GM10248 (cell line): ENCODE data around the gene NDUFB10.
"Not testable (repeated sequence)": the region's sequence is repeated elsewhere in the genome, so short reads cannot be mapped to it uniquely, and the experiment has no call there.

Source experiments
- CTCF ChIA-PET: fragments of 300-600 bp; sonication (Branson Sonifier 250); formaldehyde crosslinking; extraction: SDS; loops from one replicate; lab custom pipeline; 2021; ENCODE audit warnings: antibody characterized with exemption; lab: Yijun Ruan, JAX
- POLR2A ChIA-PET: fragments of 350-650 bp; sonication (Branson Sonifier 250); formaldehyde crosslinking; extraction: SDS; loops from one replicate; lab custom pipeline; 2020; ENCODE audit warnings: antibody characterized with exemption; lab: Yijun Ruan, JAX
- DNase-seq: peaks from one replicate; pipeline ENCODE4 v3.0.0; 2012; ENCODE audit errors: extremely low spot score
- TF ChIP-seq, protein P1 (sequence below): IDR thresholded peaks from 2 replicates; pipeline ENCODE4 v1.5.1; 2012; ENCODE audit warnings: mild to moderate bottlenecking, low read depth; ENCODE audit errors: extremely low read depth, missing control alignments, control extremely low read depth

The NDUFB10 gene

DNA sequence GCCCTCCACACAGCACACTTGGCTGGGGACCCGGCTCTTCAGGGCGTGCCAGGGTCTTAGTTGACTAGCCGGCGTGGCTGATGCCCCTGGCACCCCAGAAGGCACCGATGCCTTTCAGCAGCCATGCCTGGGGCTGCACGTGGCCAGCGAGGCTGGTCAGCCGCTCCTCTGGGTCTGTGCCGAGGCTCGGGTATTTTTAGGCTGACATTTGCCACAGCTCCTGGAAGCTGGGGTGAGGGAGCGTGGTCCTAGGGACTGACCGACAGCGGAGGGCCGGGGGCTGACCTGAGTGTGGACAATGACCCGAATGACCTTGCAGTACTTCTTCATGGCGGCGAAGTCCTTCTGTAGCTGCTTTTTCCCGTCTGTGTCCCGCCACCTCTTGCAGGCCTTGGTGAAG lies 8.8 kb upstream of the NDUFB10 start:
- no peak for DNase-seq
- CTCF ChIA-PET, result interaction anchor here (1.5 kb wide), 1 partner anchor 123 kb away, joined by 3 read pairs; the partner anchor contains the start of gene FAHD1
- POLR2A ChIA-PET, result interaction anchor here (1.1 kb wide), 1 partner anchor 14 kb away, joined by 4 read pairs; the partner anchor contains the start of gene RPS2
- TF ChIP-seq, protein P1, sequence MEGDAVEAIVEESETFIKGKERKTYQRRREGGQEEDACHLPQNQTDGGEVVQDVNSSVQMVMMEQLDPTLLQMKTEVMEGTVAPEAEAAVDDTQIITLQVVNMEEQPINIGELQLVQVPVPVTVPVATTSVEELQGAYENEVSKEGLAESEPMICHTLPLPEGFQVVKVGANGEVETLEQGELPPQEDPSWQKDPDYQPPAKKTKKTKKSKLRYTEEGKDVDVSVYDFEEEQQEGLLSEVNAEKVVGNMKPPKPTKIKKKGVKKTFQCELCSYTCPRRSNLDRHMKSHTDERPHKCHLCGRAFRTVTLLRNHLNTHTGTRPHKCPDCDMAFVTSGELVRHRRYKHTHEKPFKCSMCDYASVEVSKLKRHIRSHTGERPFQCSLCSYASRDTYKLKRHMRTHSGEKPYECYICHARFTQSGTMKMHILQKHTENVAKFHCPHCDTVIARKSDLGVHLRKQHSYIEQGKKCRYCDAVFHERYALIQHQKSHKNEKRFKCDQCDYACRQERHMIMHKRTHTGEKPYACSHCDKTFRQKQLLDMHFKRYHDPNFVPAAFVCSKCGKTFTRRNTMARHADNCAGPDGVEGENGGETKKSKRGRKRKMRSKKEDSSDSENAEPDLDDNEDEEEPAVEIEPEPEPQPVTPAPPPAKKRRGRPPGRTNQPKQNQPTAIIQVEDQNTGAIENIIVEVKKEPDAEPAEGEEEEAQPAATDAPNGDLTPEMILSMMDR, result no peak

GRCh38 chr16:1953734-1954133 lies 5.6 kb upstream of the NDUFB10 start:
- no peak for DNase-seq
- POLR2A ChIA-PET, result no interaction called here
- TF ChIP-seq, protein P1, result no peak
- CTCF ChIA-PET, result interaction anchor here (1.2 to 2.4 kb wide), 3 partner anchors 10 to 25 kb away, joined by 3 to 7 read pairs (median 4); partner anchors contain the start of gene MSRB1

GRCh38 chr16:1957434-1958142 lies 1.8 kb upstream of the NDUFB10 start:
- POLR2A ChIA-PET, DNase-seq: not testable (repeated sequence)
- CTCF ChIA-PET, result interaction anchor here (1.2 kb wide), 1 partner anchor 11 kb away, joined by 3 read pairs; no protein-coding TSS in a partner anchor

- POLR2A ChIA-PET, result not testable (repeated sequence)
- CTCF ChIA-PET, result interaction anchor here (1.2 to 2.0 kb wide), 2 partner anchors 11 to 12 kb away, joined by 3 to 5 read pairs; no protein-coding TSS in a partner anchor
Measured at GRCh38 chr16:1958143-1958491, 1.2 kb upstream of the NDUFB10 start.

DNA sequence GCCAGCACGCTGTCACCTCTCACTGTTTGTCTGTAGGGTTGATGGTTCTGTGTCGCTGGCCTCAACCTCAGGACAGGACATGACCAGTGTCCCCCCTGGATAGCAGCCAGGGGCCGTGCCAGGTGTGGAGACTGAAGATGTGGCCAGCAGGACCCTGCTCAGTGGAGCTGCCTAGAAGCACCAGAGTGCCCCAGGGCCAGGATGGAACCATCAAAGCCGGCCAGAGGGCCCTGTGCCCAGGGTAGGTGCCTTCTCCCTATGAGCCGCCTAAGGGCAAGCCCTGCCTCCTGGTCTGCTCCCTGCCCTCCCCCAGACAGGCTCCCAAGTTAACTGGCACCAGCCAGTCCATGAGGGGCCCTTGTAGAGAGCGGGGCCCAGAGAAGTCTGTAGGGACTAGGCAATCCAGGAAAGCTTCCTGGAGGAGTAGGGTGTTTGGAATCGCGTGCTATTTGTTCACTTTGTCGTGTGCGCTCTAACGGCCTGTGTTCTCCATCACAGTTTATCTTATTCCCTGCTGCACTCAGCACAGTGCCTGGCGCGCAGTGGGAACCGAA lies 546 bp upstream of the NDUFB10 start:
- no peak for DNase-seq
- TF ChIP-seq, protein P1, result no peak
- ChIA-PET CTCF (interaction anchor here (2.0 kb wide), 1 partner anchor 13 kb away, joined by 5 read pairs; no protein-coding TSS in a partner anchor), POLR2A (no interaction called here)

More at GRCh38 chr16:1958143-1958491, 1.2 kb upstream of the NDUFB10 start:
- DNase-seq, result not testable (repeated sequence)

GRCh38 chr16:1960665-1961630 lies 1.6 kb downstream of the NDUFB10 start:
- TF ChIP-seq, protein P1, result no peak
- POLR2A ChIA-PET, result interaction anchor here (1.1 to 2.2 kb wide), 4 partner anchors 18 to 195 kb away, joined by 4 to 9 read pairs (median 4); partner anchors contain the start of genes MSRB1 and TRAF7
- CTCF ChIA-PET, result interaction anchor here (1.1 kb wide), 1 partner anchor 10 kb away, joined by 5 read pairs; no protein-coding TSS in a partner anchor
- DNase-seq, result no peak

DNA sequence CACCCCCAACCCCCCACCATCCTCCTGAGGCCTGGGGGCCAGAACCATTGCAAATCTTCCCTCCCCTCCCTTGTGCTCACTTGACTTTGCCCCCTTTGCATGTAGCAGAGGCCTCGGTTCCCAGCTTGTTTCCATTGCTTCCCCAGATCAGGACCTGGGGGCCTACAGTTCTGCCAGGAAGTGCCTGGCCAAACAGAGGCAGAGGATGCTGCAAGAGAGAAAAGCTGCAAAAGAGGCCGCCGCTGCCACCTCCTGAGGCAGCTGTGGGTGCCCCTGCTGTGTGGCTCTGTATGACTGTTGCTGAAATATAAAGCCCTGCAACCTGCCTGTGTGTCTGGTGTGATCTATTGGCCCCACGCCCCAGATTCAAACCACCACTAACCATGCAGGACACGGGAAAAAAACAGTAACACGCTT lies 2.3 kb downstream of the NDUFB10 start:
- DNase-seq, result no peak
- CTCF ChIA-PET, result interaction anchor here (1.3 kb wide), 1 partner anchor 43 kb away, joined by 4 read pairs; no protein-coding TSS in a partner anchor

DNA sequence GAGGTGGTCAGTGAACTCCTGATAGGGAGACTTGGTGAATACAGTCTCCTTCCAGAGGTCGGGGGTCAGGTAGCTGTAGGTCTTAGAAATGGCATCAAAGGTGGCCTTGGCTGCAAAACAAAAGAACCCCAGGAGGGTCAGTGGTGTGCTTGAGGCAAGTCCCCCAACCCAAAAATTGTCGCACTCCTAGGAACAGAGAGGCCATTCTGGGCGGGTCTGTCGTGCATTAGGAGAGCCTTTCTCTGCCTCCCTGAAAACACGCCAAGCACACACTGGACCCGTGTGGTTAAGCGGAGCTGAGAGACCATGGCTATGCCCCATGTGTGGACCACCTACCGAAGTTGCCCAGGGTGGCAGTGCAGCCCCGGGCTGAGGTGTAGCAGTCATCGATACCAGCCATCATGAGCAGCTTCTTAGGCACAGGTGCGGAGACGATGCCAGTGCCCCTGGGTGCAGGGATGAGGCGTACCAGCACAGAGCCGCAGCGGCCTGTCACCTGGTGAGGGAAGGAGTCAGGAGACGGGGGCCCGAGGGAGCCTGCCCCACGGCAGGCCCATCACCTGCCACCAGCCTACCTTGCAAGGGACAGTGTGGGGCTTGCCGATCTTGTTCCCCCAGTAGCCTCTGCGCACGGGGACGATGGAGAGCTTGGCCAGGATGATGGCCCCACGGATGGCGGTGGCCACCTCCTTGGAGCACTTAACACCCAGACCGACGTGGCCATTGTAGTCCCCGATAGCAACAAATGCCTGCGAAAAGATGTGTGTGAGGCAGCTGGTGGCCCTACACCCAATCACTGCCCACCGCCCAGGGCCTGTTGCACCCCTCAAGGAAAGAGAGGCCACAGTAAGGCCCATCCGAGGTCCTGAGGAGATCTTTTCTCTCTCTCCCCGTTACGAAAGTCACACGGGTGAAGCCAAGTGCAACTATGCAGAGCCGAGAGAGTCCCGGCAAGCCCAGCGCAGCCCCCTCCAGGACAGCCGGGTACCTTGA lies 3.1 kb downstream of the NDUFB10 start:
- DNase-seq, result not testable (repeated sequence)
- CTCF ChIA-PET, result interaction anchor here (1.3 kb wide), 1 partner anchor 42 kb away, joined by 4 read pairs; no protein-coding TSS in a partner anchor
- POLR2A ChIA-PET, result interaction anchor here (0.6 to 1.6 kb wide), 4 partner anchors 8 to 65 kb away, joined by 4 to 5 read pairs (median 4); partner anchors contain the start of genes NHERF2, RPL3L and TBL3

More for the DNA sequence above, 2.3 kb downstream of the NDUFB10 start:
- POLR2A ChIA-PET, result interaction anchor here (0.6 to 1.1 kb wide), 2 partner anchors 31 to 65 kb away, joined by 4 read pairs; partner anchors contain the start of gene NHERF2
- TF ChIP-seq, protein P1, result no peak
